HuH-7 (cell line): ENCODE measurements around the gene DNAJB13.

Source experiments
- DNase-seq: peaks from one replicate; pipeline ENCODE4 v3.0.0; 2011; ENCODE audit warnings: low spot score

DNAJB13 gene

DNA sequence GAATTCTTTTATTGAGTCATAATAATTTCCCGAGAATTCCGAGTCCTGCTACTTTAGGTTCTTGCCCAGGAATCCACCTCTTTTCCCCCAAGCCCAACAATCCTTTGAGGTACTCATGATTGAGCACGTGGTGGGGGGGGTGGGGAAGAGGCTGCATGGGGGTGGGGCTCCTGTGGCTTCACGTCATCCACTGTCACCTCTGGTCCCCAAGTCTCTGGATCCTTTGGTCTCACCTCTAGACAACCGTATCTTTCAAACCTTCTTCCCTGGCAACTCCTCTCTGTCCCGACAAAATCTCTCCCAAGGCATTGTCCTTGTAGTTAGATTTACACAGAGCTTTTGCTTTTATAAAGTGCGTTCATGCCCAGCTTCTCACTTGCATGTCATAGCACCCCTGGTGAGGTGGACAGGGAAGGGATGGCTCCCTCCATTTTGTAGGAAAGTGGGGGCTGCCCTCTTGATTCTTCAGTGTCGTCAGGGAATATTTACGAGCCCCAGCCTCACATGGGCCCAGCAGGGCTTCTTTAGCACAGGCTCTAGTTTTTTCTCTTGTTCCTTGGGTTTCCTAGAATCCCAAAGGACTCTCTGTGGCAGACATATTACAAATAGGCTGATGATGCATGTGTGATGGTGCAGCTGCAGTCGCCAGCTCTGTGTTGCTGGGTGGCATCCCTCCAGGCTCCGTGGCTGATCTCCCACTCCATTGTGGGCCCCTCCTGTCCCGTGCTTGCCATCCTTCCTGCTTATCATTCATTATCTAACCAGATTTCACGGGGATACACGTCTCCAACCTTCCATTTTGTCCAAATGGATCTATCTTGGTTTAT lies 49.7 kb downstream of the DNAJB13 start:
- DNase-seq, result no peak

DNA sequence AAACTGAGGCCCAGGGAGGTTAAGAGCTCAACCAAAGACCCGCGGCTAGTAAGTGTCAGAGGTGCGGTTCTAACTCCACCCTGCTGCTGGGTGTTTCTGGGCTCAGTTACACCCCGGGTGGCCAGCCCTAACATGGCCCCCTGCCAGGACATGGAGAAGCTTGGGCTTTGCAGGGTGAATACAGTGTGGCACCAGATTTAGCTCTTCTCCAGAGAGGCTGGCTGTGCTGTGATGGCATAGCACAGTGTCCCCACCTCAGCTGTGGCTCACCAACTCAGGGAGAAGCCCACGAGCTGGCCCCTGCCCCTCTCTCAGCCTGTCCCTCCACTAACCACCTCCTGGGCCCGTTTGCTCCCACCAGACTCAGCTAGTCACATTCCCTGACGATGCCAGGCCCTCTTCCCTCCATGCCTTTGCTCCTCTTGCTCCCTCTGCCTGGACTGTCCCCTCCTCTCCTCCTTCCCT lies 51.0 kb downstream of the DNAJB13 start:
- no peak for DNase-seq

DNA sequence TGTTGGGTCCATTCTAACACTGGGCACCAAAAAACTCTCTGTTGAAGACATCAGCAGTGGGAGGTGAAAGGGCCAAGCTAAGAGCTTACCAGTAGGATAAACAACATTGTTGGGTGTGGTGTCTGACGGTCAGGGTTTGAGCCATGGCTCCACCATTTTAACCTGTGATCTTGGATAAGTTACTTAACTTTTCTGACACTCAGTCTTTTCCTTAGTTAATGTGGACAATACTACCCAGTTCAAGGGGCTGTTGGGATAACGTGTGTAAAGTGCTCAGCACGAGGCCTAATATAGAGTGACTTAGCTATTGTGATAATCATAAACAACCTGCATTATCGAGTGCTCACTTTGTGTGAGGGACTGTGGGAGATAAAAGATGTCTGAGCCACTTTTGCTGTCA lies 52.0 kb downstream of the DNAJB13 start:
- DNase-seq, result no peak

DNA sequence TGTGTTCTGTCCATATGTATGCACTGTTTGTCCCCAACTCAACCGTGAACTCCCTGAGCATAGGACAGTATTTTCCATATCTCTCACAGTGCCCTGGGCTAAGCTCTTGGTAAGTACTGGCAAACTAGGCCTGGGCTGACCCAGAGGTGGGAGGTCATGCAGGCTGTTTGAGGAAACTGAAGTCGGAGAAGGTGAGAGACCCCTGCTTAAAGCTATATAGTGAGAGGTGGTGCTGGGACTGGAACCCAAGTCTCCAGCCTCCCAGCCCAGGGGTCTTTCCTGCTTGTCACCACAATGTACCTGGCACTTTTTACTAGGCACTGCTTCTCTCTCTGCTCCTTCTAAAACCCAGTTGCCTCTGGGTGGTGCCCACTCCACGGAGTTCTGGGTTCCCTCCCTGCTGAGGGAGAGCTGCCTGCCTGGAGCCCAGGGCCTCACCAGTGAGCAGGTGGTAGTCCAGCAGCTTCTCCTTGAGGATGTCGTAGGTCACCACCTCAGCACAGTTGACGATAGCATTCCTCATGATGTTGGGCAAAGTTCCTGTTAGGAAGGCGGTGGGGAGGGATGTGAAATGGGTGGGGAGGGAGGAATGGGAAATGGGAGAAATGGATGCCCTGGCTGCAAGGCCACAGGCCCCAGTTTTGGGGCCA lies 53.3 kb downstream of the DNAJB13 start:
- DNase-seq, result no peak

DNA sequence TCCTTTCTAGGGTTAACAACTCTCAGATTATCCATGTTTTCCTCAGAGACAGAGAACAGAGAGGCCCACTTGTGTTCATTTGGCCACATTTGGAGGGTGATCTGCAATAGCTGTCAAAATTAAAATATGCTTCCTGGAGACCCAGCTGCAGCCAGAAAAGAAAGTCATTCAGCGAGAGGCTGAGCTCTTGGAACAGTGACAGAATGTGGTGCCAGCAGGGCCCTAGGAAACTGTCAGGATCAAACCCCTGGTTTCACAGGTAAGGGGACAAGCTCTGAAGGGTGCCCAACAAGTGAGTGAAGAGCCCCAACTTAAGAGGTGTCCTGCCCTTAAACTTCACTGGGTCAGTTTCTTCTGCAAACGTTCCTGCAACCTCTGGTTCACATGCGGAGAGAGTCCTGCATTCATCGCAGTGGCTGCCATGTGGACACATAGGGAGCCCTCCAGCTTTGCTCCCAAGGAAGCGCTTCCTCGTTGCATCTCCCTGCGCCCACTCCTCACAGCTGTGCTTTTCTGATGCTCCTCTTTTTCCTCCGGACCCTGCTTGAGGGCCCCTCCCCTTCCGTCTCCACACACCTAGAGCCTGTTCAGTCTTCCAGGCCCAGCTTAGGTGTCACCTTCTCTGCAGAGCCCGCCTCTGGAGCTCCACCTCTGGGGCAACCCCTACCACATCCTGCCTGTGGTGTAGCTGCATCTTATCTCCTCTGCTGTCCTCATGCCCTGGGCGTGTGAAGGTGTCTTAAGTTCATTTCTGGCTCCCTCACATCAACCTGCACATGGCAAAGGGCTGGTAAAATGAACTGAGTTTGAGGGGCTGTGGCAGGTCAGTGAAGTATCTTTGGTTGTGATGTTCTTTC lies 54.2 kb downstream of the DNAJB13 start:
- DNase-seq, result no peak

DNA sequence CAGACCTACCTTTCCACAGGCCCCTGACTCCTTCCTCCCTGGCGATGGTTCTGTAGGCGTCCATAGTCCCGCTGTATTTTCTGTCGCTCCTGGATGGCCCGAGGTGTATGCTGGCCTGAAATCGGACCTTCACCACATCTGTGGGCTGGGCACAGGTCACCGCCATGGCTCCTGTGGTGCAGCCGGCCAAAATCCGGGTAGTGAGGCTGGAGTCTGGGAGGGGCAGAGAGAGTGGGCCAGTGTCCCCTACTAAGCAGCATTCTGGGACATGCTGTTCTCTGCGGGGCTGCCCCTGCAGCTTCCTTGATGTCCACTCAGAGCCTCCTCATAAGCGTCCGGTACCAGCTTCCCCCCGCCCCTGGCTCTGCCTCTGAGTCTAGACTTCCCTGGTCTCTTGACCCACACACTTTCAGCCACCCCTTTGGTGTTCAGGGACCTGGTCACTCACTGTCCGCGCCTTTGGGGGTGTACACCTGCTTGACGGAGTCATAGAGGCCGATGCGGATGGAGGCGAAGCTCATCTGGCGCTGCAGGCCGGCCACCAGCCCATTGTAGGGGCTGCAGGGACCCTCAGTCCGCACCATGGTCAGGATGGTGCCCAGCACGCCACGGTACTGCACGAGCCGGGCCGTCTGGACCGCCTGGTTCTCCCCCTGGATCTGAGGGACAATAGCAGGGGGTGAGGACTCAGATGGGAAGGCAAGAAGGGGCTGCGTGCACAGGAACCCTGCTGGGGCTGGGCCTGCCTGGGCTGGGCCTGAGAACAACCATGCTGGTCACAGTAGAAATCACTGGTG lies 55.1 kb downstream of the DNAJB13 start:
- DNase-seq, result no peak

DNA sequence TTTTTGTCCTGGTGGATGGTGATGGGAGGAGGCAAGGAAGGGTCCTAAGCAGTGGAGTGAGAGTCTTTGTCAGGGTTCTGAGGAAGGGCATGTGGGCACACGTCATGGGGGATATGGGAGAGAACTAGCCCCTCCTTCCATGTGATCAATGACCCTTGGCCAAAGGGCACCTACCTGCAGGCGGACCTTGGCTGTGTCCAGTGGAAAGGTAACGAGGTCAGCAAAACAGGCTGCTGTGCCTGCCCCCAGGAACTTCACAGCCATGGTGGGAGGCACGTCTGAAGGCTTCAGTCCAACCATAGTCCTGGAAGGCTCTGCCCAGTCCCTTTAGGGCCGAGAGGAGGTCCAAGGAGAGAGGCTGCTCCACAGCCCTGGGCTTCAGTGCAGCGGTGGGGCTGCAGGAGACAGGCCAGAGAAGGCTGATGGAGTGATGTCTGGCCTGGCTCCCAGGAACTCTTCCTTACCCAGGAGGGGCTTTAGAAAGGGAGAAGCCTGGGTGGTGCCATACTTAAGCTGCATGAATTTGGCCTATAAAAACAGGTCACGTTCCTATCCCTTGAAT lies 56.0 kb downstream of the DNAJB13 start:
- DNase-seq, result no peak

DNA sequence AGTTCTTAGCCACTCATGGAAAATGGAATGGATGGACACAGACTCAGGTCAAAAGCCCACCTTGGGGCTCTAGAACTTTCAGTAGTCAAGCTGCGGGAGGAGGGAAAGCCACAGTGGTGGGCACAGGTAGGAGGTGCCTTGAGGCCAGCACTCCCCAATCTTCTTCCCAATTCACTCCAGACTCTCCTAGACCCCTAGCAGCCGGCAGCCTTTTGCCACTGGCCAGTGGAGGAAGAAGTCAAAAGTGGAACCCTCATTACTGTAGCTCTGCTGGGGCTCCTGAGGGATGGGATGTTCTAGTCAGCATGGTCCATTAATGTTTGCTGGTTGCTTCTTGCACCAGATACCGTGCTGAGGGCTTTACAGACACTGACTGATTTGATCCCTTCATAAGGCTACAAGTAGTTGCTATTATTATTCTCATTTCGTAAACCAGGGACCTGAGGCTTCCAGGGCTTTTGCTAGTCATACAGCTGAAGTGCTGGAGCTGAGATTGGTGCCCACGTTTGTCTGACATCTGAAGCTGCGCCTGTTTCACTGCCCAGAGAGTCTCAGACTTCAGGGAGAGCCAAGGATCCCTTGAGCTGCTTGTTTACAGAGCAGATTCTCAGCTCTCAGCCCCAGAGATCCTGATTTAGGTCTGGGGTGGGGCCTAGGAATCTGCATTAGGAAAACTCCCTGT lies 57.0 kb downstream of the DNAJB13 start:
- no peak for DNase-seq

DNA sequence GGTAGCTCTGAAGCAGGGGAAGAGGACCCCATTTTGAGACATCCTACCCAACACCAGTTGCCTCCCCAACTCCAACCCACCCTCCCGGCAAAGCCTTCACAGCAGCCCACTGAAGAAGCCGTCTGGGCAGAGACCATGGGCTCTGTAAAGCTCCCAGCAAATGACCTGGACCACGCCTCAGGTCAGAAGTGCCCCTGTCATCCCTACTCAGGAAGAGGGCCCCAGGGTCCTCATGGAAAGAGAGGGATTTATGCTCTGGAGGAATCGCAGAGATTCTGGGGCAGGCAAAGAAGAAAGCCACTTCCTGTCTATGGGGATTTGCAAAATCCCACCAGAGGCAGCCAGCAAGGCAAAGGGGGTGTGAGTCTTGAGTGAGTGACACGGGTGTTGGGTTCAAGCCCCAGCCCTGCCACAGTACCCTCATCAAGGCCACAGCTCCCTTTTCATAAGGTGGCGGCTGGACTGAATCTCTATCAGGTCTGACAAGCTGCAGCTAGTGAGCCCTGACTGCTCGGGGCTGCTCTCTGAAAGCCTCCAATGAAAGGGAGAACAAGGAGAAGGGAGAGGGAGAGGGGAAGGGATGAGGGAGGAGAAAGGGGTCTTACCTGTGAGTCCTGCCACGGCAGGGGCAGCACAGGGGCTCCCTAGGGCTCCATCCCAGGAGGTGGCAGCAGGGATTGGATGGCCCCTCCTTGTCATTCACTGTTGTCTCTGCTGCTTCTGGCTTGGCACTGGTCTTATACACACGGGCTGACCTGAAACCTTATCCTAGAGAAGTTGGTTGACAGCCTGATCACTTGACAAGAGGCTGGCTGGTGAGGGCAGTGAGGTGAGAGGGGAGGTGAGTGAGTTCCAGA lies 57.8 kb downstream of the DNAJB13 start, which contains the start of gene UCP3:
Gene UCP3, minus strand, starts transcription at position 713 of the 857 bp plus-strand sequence. CDS start 2,043 bp downstream, outside the sequence.
- no peak for DNase-seq

DNA sequence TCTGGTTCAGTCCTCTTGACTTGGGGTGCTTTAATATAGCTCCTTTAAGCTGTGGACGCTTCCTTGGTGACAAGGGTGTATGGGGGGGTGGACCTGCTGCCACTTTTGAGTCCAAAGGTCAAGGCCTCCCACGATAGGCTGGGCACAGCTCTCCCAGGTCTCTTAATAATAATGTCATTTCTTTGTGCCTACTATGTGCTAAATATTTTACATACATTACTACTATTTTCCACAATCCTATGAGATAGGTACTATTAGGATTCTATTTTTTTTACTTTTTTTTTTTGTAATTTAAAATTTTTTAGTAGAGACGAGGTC lies 58.4 kb downstream of the DNAJB13 start:
- no peak for DNase-seq

DNA sequence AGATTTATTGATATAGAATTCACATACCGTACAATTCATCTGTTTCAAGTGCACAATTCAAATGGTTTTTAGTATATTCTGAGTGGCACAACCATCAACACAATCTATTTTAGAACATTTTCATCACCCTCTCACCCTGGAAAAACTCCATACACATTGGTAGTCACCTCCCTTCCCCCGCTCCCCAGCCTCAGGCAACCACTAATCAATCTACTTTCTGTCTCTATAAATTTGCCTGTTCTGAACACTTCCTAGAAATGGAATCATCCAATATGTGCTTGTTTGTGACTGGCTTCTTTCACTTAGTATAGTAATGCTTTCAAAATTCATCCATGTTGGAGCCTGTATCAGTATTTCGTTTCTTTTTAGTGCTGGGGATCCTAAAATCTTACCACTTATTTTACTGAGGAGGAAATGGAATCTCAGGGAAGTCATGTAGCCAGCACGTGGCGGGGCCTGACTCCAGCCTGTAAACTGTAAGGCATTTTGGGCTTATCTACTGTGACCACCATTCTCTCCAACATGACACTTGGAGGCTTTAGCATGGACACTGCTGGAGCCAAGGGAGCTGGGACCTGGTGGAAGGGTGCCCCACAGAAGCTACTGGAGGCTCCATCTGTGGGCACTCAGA lies 59.0 kb downstream of the DNAJB13 start:
- DNase-seq, result no peak

DNA sequence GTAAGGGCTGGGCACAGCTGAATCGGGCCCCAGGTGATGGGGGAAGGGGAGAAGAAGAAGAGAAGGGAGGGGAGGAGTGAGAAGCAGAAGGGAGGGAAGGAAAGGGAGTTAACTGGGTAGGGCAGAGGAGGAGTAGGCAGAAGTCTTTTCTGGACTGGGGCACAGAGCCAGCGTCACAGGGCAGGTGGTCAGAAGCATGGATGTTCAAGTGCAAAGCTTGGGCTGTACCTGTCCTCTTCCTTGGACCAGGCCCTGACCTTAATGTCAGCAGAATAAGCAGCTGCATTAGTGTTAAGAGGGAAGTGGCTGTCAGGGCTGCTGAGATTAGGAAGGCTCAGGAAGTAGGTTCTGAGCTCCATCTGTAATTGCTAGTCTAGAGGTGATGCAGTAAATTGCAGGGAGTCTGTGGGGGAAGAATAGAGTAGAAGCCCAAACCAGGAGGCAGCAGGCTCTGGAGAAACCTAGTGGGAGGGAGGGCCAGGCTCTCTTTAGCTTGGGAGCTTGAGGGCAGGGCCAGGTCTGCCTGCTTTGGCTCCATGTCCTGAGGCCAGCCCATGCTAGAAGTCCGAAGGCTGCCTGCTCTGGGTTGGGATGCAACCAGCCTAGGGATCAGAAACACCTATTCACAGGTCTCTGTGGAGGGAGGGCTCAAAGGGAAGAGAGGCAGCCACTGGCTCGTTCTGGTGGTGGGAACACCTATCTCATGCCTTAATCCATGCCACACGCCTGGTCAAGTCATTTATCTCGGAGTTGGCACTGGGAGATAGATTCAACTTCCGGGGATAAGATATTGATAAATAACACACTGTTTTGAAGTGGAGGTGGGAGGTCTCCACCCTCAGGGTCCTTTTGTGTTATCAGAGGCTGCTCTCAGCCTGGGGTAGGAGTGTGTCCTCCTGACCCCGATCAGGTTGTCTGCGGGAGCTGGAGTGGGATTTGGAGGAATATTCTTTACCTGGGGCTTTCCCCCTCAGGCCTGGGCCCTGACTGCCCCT lies 59.8 kb downstream of the DNAJB13 start:
- DNase-seq, result no peak

DNA sequence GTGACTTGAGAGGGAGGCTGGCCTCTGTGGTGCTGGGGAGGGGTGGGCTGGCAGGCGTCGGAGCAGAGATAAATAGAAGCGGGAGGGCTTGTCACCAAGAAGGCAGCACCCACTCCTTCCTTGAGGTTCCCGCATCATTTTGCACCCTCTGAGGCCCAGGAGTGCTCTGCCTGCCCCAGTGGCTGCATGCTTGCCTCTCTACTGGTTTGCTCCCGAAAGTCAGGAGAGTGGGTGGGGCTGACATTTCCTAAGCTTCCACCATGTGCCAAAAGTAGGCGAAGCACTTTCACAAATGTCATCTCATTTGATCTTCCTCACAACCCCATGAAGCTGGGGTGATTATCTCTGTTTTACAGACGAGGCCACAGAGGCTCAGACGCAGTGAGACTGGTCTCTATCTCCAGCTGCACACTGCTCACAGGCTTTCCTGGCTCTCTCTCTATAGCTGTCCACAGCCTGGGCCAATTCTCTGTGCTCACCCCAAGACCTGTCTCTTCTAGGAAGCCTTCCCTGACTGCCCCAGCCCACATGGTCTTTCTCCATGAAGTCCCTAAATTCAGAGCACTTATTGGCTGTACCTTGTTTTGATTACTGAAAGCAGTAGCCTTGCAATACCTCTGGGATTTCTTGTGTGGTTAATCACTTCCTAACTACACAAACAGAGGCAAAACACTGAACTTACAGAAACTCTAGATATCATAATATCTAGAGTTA lies 60.7 kb downstream of the DNAJB13 start:
- no peak for DNase-seq

DNA sequence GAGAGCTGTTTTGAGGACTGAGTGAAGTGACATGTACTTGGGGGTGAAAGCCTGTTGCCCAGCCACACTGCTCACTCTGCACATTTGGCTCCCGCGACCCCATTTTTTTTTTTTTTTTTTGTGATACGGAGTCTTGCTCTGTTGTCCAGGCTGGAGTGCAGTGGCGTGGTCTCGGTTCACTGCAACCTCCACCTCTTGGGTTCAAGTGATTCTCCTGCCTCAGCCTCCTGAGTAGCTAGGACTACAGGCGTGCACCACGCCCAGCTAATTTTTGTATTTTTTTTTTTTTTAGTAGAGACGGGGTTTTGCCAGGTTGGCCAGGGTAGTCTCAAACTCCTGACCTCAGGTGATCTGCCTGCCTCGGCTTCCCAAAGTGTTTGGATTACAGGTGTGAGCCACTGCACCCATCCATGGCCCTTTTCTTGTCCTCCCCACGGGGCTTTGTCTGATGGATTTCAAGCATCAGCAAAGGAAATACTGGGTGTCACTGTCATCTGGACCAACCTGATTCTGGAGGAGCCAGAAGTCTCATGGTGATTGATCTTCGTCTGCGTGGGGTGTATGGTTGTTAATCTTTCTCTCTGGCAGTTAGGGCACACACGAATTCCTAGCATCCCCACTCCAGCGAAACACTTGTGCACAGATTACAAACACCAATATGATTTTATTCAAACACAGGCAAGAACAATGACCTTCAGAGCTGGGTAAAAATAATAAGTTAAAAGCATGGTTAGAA lies 61.4 kb downstream of the DNAJB13 start:
- DNase-seq, result no peak

DNA sequence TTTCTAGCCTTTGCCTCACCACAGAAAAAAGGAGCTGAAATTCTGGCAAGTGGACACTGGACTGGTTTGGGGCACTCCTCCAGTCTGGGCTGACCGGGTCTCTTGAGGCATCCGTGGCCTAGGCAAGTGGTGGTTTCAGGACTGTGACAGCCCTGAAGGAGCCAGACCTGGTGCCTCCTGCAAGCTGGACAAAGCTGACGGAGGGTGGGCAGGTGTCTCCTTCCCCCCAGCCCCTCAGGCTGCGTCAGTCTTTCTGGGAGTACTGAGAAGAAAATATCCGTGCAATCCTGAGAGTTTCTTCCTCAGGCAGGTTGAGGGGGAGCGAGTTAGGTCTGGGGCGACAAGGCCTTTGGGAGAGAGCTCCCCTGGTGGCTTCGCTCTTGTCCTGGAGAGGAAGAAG lies 62.3 kb downstream of the DNAJB13 start:
- no peak for DNase-seq

DNA sequence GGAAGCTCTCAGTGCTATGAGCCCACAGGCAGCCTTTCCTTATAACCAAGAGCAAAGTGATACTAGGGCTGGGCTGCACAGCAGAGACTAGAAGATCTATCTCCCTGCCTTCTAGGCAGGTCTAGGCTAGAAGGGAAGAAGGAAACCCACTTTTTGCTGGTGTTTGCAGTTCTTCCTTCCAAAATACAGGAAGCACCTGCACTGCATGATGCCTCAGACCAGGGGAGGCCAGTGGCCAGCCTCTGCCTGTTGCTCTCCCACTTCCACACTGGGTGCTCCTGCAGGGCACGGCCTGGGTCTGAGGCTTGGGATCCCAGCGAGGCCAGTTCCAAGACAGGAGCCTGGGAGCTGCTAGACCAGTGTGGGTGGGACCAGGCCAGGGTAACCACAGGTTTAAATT lies 64.1 kb downstream of the DNAJB13 start:
- no peak for DNase-seq
